Measurements from ENCODE around the gene CCDC33.

- TF ChIP-seq, protein P1, sequence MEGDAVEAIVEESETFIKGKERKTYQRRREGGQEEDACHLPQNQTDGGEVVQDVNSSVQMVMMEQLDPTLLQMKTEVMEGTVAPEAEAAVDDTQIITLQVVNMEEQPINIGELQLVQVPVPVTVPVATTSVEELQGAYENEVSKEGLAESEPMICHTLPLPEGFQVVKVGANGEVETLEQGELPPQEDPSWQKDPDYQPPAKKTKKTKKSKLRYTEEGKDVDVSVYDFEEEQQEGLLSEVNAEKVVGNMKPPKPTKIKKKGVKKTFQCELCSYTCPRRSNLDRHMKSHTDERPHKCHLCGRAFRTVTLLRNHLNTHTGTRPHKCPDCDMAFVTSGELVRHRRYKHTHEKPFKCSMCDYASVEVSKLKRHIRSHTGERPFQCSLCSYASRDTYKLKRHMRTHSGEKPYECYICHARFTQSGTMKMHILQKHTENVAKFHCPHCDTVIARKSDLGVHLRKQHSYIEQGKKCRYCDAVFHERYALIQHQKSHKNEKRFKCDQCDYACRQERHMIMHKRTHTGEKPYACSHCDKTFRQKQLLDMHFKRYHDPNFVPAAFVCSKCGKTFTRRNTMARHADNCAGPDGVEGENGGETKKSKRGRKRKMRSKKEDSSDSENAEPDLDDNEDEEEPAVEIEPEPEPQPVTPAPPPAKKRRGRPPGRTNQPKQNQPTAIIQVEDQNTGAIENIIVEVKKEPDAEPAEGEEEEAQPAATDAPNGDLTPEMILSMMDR (IDR thresholded peaks at IDR 0.05): no peak
- TF ChIP-seq EP300 (IDR thresholded peaks at IDR 0.05) (no peak), POLR2A (IDR thresholded peaks at IDR 0.05) (no peak), POLR2AphosphoS5 (IDR thresholded peaks at IDR 0.05) (no peak)
Measured at GRCh38 chr15:74252291-74252690, 16.2 kb downstream of the CCDC33 start.
